NCI-H2171 treated with DMSO at 0.1 percent for 48 hours (cell line): ENCODE data around the gene AQP12A.
"Not testable (repeated sequence)": the region's sequence is repeated elsewhere in the genome, so short reads cannot be mapped to it uniquely, and the experiment has no call there.

ENCODE experiments used
- DNase-seq: peaks from one replicate; lab custom pipeline; 2025; lab: John Stamatoyannopoulos, UW

Gene AQP12A

DNA sequence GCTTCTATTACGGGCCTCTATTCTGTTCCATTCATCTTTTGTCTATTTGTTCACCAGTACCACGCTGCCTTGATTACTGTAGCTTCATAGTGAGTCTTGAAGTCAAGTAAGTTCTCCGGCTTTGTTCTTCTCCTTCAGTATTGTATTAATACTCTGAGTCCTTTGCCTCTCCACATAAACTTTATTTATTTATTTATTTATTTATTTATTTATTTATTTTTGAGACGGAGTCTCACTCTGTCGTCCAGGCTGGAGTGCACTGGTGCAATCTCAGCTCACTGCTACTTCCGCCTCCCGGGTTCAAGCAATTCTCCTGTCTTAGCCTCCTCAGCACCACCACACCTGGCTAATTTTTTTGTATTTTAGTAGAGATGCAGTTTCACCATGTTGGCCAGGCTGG is 31.8 kb upstream of the AQP12A start:
- not testable (repeated sequence) for DNase-seq

DNA sequence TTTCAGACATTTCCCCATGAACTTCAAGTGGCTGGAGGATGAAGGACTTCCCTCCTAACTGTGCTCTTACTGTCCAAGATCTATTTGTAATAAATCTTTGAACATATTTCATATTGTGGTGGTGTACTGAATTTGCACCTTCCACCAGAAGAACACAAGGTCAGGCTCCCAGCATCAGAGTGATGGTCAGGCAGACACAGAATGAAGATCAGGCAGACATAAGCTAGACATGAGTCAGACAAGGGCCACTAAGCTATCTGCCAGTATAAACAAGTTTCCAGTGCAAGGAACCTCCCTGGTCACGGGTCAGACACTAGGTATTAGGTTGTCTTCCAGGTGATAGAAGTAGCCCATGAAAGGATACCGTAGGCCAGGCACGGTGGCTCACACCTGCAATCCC is 29.0 kb upstream of the AQP12A start:
- no peak for DNase-seq

DNA sequence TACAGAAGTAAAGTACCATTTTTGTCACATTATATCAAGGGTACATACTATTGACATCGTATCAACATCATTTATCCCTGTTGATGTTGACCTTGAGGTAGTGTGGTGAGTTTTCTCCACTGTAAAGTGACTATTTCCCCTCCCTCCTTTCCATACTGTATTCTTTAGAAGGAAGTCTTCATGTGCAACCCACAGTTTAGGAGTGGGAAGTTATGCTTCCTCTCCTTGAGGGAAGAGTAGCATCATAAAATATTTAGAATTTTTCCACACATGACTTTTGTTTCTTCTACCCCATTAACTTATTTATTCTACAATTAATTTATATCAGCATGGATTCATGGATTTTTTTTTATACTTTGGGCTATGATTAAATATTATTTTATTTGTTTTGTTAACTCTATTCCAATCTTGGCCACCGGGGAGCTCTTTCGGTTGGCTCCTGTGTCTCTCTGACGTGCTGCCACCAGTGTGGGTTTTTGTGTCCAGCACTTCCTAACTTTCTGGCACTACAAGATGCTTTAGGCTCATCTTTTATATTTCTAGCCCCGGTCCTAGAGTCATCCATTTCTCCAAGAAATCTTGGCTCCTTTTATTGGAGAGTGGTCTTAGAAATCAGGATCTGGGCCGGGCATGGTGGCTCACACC is 28.0 kb upstream of the AQP12A start:
- no peak for DNase-seq

DNA sequence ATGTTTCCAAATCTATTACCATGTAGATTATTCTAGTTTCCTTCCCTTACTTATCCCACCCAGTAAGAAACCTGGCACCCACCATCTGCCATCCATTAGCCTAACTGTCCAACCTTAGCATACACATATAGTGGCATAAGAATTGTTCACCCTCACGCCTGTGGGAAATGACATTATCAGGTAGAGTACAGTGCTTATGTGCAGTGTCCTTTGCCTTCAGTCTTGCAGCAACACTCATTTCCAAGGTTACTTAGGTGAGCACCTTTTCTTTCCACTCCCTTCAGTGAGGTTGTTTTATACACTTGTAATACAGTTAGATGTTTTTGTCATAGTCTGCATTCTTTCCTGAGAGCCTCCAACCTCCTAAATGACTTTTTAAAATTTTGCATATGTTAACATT is 27.0 kb upstream of the AQP12A start:
- DNase-seq: no peak

DNA sequence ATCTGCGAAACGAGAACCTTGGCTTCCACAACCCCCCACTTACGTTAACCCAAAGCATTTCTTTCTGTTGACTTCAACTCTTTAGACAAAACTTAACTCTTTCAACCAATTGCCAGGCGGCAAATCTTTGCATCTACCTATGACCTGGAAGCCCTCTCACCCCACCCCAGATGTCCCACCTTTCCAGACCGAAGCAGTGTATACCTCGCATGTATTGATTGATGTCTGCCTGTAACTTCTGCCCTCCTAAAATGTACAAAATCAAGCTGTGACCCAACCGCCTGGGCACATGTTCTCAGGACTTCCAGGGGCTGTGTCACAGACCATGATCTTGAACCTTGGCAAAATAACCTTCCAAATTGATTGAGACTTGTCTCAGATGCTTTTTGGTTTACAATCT is 21.3 kb upstream of the AQP12A start:
- DNase-seq: no peak

DNA sequence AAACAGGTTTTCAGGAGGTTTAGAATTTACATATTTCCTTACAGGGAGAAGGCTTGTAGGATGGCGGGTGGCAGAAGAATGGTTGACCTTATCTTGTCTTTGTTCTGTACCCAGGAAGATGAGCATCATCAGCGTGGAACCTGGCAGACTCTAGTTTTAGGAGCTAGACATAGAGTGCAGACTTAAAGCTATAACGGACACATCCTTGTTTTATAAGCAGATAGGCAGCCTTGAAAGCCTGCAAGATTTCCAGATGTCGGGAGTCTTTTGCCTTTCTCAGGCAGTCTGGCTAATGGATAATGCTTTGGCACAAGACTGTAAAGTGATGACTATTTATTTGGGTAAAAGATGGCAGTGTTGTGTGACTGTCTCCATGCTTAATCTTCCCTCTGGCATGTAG is 20.7 kb upstream of the AQP12A start:
- DNase-seq: no peak

DNA sequence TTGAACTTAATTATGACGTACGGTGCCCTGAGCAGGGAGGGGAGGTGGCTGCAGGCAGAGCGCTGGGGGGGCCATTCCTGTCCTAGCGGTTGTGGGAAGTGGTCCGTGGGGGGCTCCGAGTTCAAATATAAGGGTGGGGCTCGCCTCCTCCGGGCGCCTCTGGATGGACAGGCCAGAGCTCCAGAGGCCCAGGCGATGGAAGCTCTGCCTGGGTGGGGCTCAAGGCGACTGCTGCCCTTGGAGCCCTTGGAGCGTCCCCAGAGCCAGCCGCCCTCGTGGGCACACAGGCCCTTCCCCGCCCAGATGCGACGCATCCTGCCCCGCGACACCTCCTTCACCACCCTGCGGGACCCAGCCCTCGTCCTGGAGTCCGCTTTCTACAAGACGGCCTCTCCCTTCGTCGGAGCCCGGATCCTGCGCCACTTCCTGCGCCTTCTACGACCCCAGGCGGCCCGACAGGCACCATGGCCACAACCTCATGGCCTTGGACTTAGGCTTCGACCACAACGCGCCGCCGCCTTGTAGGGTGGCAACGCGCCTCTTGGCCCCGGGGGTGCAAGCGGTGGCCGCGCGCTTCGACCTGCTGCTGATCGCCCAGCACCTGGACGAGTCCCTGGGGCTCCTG is 19.5 kb upstream of the AQP12A start:
- no peak for DNase-seq

DNA sequence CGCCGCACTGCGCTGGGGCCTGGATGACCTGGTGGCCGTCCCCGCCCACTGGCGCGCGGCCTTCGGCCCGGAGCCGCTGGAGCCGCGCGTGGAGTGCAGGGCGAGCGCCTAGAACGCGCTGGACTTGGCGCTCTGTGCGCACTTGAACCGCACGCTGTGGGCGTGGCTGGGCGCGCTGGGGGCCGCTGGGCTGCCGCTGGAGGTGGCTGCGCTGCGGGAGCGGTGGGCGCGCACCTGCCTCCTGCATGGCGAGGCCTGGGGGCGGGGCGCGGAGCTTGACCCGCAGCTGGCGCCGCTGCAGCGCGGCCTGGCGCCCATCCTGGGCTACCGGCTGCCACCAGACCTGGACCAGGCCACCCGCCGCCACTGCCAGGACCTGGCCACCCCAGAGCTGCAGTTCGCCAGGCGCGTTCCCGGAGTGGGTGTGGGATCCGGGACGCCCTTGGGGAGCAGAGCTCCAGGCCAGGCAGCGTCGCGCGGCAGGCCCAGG is 18.9 kb upstream of the AQP12A start:
- DNase-seq: no peak

DNA sequence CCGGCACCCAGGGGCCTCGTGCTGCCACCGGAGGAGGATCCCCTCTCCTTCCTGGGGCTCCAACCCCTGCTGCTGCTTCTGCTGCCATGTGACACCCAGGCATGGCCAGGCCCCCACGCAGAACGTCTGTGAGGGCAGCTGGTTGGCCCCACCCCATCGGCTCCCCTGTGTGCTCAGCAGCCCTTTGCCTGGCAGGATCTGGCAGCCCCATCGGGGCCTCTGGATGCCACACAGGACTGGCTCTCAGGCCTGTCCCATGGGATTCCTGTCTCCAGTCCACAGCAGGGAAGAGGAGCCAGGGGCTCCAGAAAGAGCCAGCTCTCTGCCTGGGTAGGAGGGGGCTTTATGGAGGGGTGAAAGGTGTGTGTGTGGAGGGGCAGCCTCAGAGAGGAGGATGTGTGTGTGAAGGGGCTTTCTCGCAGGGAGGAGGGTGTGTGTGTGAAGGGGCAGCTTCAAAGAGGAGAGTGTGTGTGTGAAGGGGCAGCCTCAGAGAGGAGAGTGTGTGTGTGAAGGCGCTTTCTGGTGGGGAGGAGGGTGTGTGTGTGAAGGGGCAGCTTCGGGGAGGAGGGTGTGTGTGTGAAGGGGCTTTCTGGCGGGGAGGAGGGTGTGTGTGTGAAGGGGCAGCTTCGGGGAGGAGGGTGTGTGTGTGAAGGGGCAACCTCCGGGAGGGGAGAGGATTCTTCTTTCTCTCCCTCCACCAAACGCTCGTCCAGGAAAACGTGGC is 17.0 kb upstream of the AQP12A start:
- DNase-seq: peak; percentile 17

DNA sequence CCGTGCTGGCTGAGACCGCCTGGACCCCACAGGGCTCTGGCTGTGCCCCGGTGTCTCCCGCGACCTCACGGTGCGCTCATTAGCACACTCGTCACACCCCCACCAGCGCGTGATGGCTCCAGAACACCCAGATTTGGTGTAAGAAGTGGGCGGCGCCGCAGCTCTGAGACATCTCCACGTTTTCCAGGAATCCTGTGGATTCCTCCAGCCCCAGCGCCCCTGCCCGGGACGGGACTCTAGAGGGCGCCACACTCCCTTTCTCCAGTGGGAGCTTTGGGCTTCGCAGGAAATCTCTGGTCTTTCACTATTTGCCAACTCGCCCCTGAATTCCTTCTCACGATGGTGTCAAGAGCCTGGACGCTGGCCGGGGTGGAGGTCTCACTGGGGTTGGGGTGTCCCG is 16.3 kb upstream of the AQP12A start:
- not testable (repeated sequence) for DNase-seq

DNA sequence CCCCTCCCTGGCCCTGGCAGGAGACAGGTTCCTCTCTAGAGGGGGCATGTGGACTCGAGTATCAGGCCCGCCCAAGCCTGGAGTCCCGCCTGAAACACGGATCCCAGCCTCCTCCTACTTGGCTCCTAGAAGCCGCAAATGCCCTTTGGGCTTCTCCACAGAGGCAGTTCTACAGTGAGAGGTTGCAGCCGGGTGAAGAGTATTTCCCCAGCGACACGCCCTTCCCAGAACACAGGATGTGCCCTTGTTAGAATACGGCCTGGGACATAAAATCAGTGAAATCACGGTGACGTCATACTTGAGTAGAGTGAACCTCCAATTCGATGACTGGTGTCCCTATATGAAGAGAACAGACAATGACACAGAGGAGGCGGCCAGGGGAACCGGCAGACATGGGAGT is 13.6 kb upstream of the AQP12A start:
- DNase-seq: not testable (repeated sequence)

DNA sequence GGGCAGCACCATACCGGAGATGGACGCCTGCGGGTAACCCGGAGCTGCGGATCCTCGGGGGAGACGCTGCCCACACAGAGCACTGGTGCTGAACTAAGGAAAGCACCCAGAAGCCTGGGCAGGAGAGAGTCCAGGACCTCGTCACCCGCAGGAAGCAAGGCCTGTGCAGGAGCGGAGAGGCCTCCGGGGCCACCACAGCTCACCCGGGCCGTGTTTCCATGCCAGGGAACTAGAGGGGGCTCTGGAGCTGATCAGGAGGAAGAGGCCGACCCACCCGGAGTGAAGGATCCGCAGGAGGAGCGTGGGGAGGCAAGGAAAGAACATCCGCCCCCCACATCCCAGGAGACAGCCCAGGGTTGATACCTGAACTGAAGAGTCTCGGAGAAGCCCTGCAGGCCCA is 12.8 kb upstream of the AQP12A start:
- DNase-seq: not testable (repeated sequence)

DNA sequence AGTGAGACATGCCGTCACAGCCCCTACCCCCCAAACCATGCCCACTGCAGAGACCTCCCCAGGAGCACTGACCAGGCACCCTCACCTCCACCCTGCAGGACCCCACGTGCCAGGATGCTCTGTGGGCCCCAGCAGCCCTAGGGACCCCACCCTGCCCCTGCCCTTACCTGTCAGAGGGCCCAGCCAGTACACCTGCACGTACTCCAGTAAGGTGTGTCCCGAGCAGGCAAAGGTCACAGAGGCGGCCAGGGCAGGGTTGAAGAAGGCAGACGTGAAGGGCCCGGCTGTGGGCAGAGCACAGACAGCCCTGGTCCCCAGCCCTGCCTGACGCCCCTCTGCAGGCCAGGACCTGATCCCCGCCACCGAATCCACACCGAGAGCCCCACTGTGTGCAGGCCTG is 11.5 kb upstream of the AQP12A start:
- DNase-seq: not testable (repeated sequence)

DNA sequence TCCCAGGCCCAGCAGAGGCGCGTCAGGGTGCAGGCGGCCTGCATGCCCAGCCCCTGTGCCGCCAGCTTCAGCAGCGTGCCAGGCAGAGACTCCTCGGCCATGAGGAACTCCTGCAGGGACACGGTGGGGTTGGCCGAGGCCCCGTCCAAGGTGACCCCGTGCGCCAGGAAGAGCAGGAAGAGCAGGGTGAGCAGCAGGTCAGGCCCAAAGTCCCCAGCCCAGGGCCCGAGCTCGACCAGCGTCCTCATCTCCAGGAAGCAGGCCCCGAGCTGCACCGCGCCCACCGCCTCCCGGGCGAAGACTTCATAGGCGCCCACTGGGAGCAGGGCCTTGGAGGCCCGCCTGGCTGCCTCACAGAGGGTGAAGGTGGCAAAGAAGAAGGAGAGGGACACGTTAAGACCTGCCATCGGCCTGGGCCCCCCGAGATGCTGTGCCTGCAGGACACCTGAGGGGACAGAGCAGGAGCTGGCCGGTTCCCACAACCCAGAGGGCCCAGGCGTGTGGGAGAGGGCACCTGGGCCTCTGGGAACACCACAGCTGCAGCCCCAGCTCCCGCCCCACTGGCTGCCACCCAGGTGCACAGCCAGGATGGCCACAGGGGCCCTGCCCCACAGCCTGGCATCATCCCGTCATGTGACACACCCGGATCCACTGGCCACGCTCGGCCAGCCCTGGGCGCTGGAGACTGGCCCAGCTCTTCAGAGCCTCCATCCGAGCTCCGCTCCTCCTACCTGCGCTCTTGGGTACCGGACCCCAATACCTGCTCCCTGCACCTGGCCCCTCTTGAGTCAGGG is 9.0 kb upstream of the AQP12A start, which contains the start of gene AQP12B:
TSS of gene AQP12B (minus strand) at position 455 of the 794 bp plus-strand sequence. CDS start at position 407, 48 bp downstream.
- DNase-seq: not testable (repeated sequence)

DNA sequence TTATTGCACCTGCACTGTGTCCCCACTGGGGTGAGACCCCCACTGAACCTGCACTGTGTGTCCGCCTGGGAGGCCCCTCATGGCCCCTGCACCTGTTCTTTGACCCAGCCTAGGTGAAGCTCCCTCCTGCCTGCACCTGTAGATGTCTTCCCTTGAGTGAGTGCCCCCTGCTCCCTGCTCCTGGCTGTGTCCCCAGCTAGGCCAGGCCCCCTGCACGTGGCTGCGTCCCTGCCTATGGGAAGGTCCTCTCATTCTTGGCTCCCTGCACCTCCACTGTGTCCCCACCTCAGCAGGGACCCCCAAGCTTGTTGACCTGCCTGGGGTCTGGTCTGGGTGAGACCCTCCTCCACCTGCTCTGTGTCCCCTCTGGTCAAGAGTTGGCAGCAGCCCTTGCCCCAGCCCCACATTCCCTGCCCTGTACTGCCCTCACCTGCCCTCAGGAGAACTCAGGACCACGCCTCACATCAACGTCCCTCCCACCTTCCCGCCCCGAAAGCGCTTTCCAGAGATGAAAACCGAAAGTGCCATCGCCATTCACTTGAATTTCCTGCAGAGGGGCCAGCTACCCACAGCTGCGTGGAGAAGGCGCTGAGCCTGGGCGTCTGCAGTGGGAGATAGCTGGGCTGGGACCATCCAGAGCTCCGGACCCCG is 8.2 kb upstream of the AQP12A start:
- not testable (repeated sequence) for DNase-seq

DNA sequence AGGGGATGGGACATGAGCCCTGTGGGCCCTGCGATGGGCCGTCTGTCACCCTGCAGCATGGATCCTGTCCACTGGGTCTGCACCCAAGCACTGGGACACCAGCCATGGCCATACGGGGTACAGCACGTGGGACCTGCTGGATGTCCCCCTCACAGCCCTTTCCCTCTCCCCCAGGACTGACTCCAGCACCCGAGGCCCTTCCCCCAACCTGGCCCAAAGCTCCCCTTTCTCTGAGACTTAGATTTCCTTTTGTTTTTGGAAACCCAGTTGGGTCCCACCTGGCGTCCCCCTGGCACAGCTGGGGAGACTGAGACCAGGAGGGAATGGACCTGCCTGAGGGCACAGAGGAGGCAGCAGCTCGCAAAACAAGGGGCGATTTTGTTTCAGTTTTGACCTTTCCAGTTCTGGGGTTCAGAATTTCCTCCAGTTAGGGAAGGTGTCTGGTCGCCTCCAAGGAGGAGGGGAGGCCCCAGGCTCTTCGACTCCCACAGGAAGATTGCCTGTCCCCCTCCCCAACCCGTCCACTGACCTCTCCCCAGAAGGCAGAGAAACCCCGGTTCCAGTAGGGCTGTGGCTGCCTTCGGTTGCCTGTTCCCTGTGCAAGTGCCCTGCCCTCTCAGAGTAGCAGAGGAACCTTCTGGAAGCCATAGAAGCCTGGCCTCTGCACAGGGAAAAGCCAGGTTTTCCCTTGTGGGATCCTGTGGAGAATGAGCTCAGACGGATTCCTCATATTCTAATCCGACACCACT is 7.5 kb upstream of the AQP12A start:
- DNase-seq: not testable (repeated sequence)

DNA sequence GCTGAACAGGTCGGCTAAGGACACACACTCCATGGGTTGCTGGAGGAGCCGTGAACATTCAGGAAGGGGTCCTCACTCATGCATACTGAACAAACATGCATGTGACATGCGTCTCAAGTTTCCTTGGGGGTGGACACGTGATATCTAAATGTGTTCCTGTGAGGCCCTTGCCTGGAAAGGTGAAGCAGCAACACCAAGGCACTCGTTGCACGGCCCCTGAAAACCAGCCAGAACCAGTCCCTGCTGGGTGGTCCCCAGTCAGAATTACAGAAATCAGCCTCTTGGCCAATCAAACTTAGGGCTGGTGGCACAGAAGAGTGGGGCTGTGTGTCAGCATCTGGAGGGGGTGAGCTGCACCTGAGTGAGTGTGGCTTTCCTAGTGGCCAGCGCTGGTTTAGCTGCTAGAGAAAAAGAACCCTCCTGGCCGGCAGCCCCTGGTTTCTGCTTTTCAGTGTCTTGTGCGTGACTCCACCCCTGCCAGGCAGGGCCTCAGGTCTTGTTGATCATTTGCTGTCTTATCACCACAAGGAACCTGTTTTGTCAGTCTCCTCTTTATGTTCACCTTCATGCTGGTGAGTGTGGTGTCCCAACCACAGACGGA is 5.8 kb upstream of the AQP12A start:
- DNase-seq: peak; percentile 30

DNA sequence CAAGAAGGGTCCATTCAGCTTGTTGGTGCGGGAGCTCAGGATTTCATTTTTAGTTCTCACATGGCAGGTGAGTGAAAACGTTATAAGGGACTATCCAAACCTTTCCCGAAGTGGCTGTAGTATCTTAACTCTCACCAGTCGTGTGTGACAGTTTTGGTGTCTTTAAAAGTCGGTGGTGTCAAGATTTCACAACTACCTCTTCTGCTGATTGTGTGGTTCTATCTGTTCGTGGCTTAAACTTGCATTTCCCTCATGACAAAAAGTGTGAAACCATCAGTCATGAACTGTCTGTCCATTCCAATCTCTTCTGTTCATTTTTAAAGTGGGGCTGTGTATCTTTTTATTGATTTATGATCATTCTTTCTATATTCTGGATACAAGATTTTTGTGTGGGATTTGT is 5.2 kb upstream of the AQP12A start:
- no peak for DNase-seq

DNA sequence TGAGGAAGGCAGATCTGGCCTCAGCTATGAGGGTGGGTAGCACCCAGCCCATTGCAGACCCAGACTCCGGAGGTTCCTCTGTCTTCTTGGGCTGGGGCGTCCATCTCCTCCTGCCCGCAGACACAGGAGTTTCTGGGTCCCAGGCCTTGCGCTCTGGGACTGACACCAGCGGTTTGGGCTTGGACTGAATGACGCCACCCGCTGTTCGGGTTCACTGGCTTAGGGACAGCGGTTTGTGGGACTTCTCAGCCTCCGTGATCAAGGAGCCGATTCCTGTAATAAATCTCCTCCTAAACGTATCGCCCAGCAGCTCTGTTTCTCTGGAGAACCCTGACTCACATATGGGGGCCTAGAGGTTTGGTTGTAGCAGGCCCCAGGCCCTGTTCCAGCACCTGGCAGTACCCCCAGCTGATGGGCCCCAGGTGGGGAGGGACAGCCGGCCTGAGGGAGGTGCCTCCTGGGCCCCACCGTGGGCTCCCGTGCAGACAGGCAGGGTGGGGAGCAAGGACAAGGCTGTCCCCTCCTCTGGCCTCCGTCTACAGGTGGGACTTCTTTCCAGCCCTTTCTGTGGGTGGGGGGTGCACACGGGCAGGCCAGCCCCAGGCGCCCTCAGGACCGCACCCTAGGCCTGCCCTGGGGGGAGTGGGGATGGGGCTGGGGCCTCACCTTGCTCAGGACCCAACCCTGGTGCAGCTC is 4.5 kb upstream of the AQP12A start:
- no peak for DNase-seq
